ENCODE results near the gene FOXP1.

DNA sequence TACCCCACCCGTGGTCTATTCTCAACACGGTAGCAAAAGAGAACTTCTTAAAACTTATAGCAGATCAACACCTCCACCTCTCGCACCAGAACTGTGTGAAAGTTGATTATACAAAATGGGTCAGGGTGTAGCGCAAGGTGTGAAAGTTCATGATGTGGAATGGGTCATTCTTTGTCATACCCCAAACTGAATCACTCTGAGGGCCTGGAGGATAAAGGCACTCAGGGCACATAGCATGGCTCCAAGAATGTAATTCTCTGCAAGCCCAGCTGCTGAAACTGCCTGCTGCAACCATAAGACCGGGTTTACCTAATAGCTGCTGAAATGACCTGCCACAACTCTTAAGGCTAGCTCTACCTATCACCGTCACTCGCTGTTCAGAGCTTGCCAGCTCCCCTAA, 70.0 kb downstream of the FOXP1 start:
- TF ChIP-seq, protein P1, sequence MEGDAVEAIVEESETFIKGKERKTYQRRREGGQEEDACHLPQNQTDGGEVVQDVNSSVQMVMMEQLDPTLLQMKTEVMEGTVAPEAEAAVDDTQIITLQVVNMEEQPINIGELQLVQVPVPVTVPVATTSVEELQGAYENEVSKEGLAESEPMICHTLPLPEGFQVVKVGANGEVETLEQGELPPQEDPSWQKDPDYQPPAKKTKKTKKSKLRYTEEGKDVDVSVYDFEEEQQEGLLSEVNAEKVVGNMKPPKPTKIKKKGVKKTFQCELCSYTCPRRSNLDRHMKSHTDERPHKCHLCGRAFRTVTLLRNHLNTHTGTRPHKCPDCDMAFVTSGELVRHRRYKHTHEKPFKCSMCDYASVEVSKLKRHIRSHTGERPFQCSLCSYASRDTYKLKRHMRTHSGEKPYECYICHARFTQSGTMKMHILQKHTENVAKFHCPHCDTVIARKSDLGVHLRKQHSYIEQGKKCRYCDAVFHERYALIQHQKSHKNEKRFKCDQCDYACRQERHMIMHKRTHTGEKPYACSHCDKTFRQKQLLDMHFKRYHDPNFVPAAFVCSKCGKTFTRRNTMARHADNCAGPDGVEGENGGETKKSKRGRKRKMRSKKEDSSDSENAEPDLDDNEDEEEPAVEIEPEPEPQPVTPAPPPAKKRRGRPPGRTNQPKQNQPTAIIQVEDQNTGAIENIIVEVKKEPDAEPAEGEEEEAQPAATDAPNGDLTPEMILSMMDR (IDR thresholded peaks at IDR 0.05), result no peak
- TF ChIP-seq POLR2AphosphoS5 (IDR thresholded peaks at IDR 0.05; ENCODE audit: insufficient read depth in 1 of 2, low read depth in 1 of 2) (no peak), POLR2A (IDR thresholded peaks at IDR 0.05) (no peak)
